K562 (cell line): ENCODE measurements around the gene NADSYN1. TPM values are rescaled to one million over a fixed set of nuclear protein-coding genes. Genes with fewer than 3 reads are reported as not detected.

ENCODE experiments used
- ATAC-seq: fragments of 200-7000 bp; cut with Tn5 transposase; 3 replicates; pipeline ENCODE4 v1.9.1; 2020; ENCODE audit warnings: moderate library complexity
- BruUV-seq: library from RNA; stranded (reverse); fragments of 400-500 nt; replicated peaks from 2 replicates; lab custom pipeline; 2021; lab: Mats Ljungman, UMichigan
- CTCF ChIA-PET: fragments of 300-600 bp; formaldehyde crosslinking; extraction: SDS; loops from one replicate; lab custom pipeline; 2021; ENCODE audit warnings: low intra/inter-chr PET ratio; lab: Yijun Ruan, JAX
- POLR2A ChIA-PET: fragments of 300-600, 350-650 bp; sonication (Branson Sonifier 250); formaldehyde crosslinking; extraction: SDS; loops from one replicate; lab custom pipeline; 2021; ENCODE audit warnings: antibody characterized with exemption, inconsistent platforms; lab: Yijun Ruan, JAX
- DNase-seq, 4 experiments: peaks; one replicate each; pipeline versions ENCODE4 v3.0.0 to v3.0.0-alpha.2; 2011 to 2018; ENCODE audit warnings: low spot score in 3 of 4, mixed read lengths in 3 of 4; ENCODE audit errors: extremely low read depth in 1 of 4
- FAIRE-seq: peaks from 2 replicates; lab custom pipeline; 2011; peaks lifted over from hg19 to GRCh38; lab: Jason Lieb, UNC
- H2AFZ ChIP-seq: 2 replicates; pipeline ENCODE4 v1.6.0; 2011; ENCODE audit warnings: low read depth, low read length, control low read depth, inconsistent platforms
- H3K27ac ChIP-seq: fragments of 200-600 bp; 3 replicates; pipeline ENCODE4 v1.8.0; 2011; ENCODE audit warnings: low read depth, mild to moderate bottlenecking, control low read depth, inconsistent platforms, low read length, moderate library complexity, mixed read lengths; ENCODE audit errors: extremely low read depth
- H3K27me3 ChIP-seq, 2 experiments: fragments of 300-600 bp in 1 of 2; 2 replicates in 1 of 2; 3 replicates in 1 of 2; pipeline versions ENCODE4 v1.6.0 to v1.8.0; 2011; ENCODE audit warnings: inconsistent platforms in 2 of 2, low read length in 2 of 2, mild to moderate bottlenecking in 1 of 2, mixed read lengths in 1 of 2, moderate library complexity in 1 of 2; ENCODE audit not compliant: control insufficient read depth in 2 of 2, insufficient read depth in 2 of 2
- H3K36me3 ChIP-seq: fragments of 300-600 bp; 3 replicates; pipeline ENCODE4 v1.8.0; 2011; ENCODE audit warnings: mild to moderate bottlenecking, low read length, inconsistent platforms; ENCODE audit not compliant: control insufficient read depth, insufficient read depth
- H3K4me1 ChIP-seq, 2 experiments: fragments of 200-600 bp in 1 of 2; replicated peaks in 1 of 2; 2 replicates in 1 of 2; 3 replicates in 1 of 2; pipeline versions ENCODE4 v1.5.1 to v1.8.0; 2011; ENCODE audit warnings: inconsistent platforms in 2 of 2, low read length in 2 of 2, mild to moderate bottlenecking in 1 of 2, mixed read lengths in 1 of 2, moderate library complexity in 1 of 2; ENCODE audit not compliant: control insufficient read depth in 2 of 2, insufficient read depth in 2 of 2
- H3K4me2 ChIP-seq: 2 replicates; pipeline ENCODE4 v1.6.1; 2011; ENCODE audit warnings: low read length, control low read depth, inconsistent platforms, mixed read lengths; ENCODE audit not compliant: insufficient read depth
- H3K4me3 ChIP-seq: fragments of 200-600 bp; sonication (generic), shearing (Covaris generic); 2 replicates; pipeline ENCODE4 v1.5.1; 2016; ENCODE audit warnings: control low read depth, inconsistent platforms
- H3K79me2 ChIP-seq: fragments of 200-600 bp; 3 replicates; pipeline ENCODE4 v1.8.0; 2011; ENCODE audit warnings: low read length, inconsistent platforms; ENCODE audit not compliant: control insufficient read depth, insufficient read depth
- H3K9ac ChIP-seq, 2 experiments: 2 replicates each; pipeline versions ENCODE4 v1.6.0 to v1.6.1; 2011; ENCODE audit warnings: low read depth in 2 of 2, low read length in 2 of 2, control low read depth in 1 of 2, inconsistent platforms in 1 of 2, mild to moderate bottlenecking in 1 of 2, mixed read lengths in 1 of 2; ENCODE audit not compliant: insufficient read depth in 1 of 2
- H3K9me1 ChIP-seq: one replicate; pipeline ENCODE4 v1.6.0; 2011; ENCODE audit warnings: inconsistent platforms, mild to moderate bottlenecking, low read length, moderate library complexity; ENCODE audit not compliant: control insufficient read depth, insufficient read depth
- H3K9me3 ChIP-seq: replicated peaks from 2 replicates; pipeline ENCODE4 v1.5.1; 2011; ENCODE audit warnings: low read depth, low read length, inconsistent platforms; ENCODE audit not compliant: control insufficient read depth, insufficient read depth
- H4K20me1 ChIP-seq: replicated peaks from 2 replicates; pipeline ENCODE4 v1.6.1; 2011; ENCODE audit warnings: low read length, inconsistent platforms, mixed read lengths; ENCODE audit not compliant: control insufficient read depth, insufficient read depth
- FOXA3 ChIP-seq, 2 experiments: fragments of 450-650 bp in 1 of 2; sonication (generic) in 1 of 2; formaldehyde crosslinking; IDR thresholded peaks in 1 of 2; conservative IDR thresholded peaks in 1 of 2; 2 replicates each; pipeline versions ENCODE4 v1.4.0 to v1.8.0; 2020 to 2022; ENCODE audit warnings: mild to moderate bottlenecking in 2 of 2, missing genetic modification reagents in 1 of 2
- FOXK2 ChIP-seq, 2 experiments: fragments of 450-650 bp; IDR thresholded peaks in 1 of 2; conservative IDR thresholded peaks in 1 of 2; 2 replicates each; pipeline ENCODE4 v1.6.1; 2016; ENCODE audit warnings: low read depth in 2 of 2, mild to moderate bottlenecking in 1 of 2
- NR2C1 ChIP-seq, 2 experiments: fragments of 450-650 bp; IDR thresholded peaks; 2 replicates each; pipeline ENCODE4 v1.6.1; 2017; ENCODE audit warnings: mild to moderate bottlenecking in 2 of 2, antibody characterized with exemption in 1 of 2, inconsistent platforms in 1 of 2, missing compliant biosample characterization in 1 of 2, missing genetic modification characterization in 1 of 2
- PCBP1 ChIP-seq: fragments of 200-400 bp; formaldehyde crosslinking; IDR thresholded peaks from 2 replicates; pipeline ENCODE4 v1.6.1; 2018; ENCODE audit warnings: mild to moderate bottlenecking, low read depth, low read length; ENCODE audit not compliant: poor library complexity, severe bottlenecking
- PRMT5 ChIP-seq: sonication (generic); formaldehyde crosslinking; IDR thresholded peaks from 2 replicates; pipeline ENCODE4 v1.5.0; 2020; ENCODE audit warnings: missing genetic modification reagents
- RAD51 ChIP-seq: fragments of 450-650 bp; IDR thresholded peaks from 2 replicates; pipeline ENCODE4 v1.7.1; 2016; ENCODE audit warnings: low read depth, mild to moderate bottlenecking, borderline replicate concordance
- RFX5 ChIP-seq: IDR thresholded peaks from 2 replicates; pipeline ENCODE4 v1.6.1; 2011; ENCODE audit warnings: low read depth, mild to moderate bottlenecking, improper control_type of control experiment, low read length
- SPI1 ChIP-seq: IDR thresholded peaks from 2 replicates; pipeline ENCODE4 v1.6.1; 2011; ENCODE audit warnings: low read depth, low read length, control low read depth, borderline replicate concordance
- ZBTB33 ChIP-seq: sonication (generic); formaldehyde crosslinking; IDR thresholded peaks from 2 replicates; pipeline ENCODE4 v1.8.1; 2023; ENCODE audit warnings: mild to moderate bottlenecking, missing genetic modification reagents
- ZNF121 ChIP-seq: sonication (generic); formaldehyde crosslinking; conservative IDR thresholded peaks from 2 replicates; pipeline ENCODE4 v1.8.0; 2022; ENCODE audit warnings: missing genetic modification reagents
- ZNF184 ChIP-seq: sonication (generic); formaldehyde crosslinking; IDR thresholded peaks from 2 replicates; pipeline ENCODE4 v1.5.0; 2020; ENCODE audit warnings: missing genetic modification reagents
- ZNF778 ChIP-seq: fragments of 450-650 bp; formaldehyde crosslinking; IDR thresholded peaks from 2 replicates; pipeline ENCODE4 v1.4.0; 2020; ENCODE audit warnings: mild to moderate bottlenecking, moderate library complexity
- WGBS: fragments of 100-300 bp; shearing (Covaris generic); methylation state at CpG from one replicate; pipeline ENCODE4 v1.1.6; 2016; ENCODE audit warnings: low coverage, mixed read lengths; ENCODE audit not compliant: insufficient coverage; ENCODE audit errors: missing lambda C conversion rate; 5-methylcytosine and 5-hydroxymethylcytosine counted together
- in situ Hi-C: fragments of 300-500 bp; cut with MboI; formaldehyde crosslinking; loops from 4 replicates; pipeline ENCODE4 v1.15.0; 2018; ENCODE audit warnings: inconsistent platforms, mixed read lengths
- intact Hi-C: fragments of 100-400 bp; cut with micrococcal nuclease; formaldehyde crosslinking; loops from 2 replicates; pipeline ENCODE4 v1.14.2; 2022
- polyA plus RNA-seq, 8 experiments: library from polyadenylated mRNA; depleted of rRNA in 4 of 8; stranded (reverse) in 5 of 8; unstranded in 3 of 8; fragments of >200 nt; fragmentation: Nextera tagmentation in 2 of 8; fragmentation: Illumina TruSeq in 1 of 8; extraction: Ambion mirVana in 2 of 8; extraction: Trizol in 1 of 8; gene quantifications; 2 replicates each; pipeline versions ENCODE4 v1.2.1 to v1.2.3, GENCODE V29; 2011 to 2014; ENCODE audit warnings: inconsistent platforms in 1 of 8, missing spikeins in 1 of 8
- total RNA-seq, 7 experiments: library from RNA; depleted of rRNA in 6 of 7; stranded (reverse); fragments of >200 nt in 6 of 7; fragmentation: Illumina TruSeq in 2 of 7; extraction: Trizol in 2 of 7; gene quantifications; 2 replicates each; pipeline versions ENCODE4 v1.2.1 to v1.2.3, GENCODE V29; 2011 to 2021; ENCODE audit warnings: low replicate concordance in 1 of 7

Gene NADSYN1
- total and polyA plus RNA-seq, 9 of the 15 experiments (the other 6 are each of a cell fraction or from before 2014, with no cell fraction given): 12.7 to 57.3 (median 42.1) TPM

GRCh38 chr11:71507102-71507501 is 54.1 kb downstream of the NADSYN1 start:
- no peak overlapping the region for H2AFZ ChIP-seq
- ATAC-seq (no peak), FAIRE-seq (no peak), DNase-seq (no peak)
- ChIA-PET CTCF (no interaction called here), POLR2A (interaction anchor here (0.7 to 1.2 kb wide), 2 partner anchors 23 to 279 kb away, joined by 3 read pairs; no protein-coding TSS in a partner anchor)
- intact Hi-C loops: no loop called here
- 66% methylated on average over 5 of the region's 5 CpGs for WGBS
- H3K36me3 ChIP-seq: no peaks in the 10 kb centered on the region
- H3K4me1 ChIP-seq: no peaks in the 10 kb centered on the region
- no peak overlapping the region for H3K4me3 ChIP-seq
- TF ChIP-seq SPI1 (no peak), ZNF184 (CRISPR knock-in tag) (no peak), PCBP1 (no peak), FOXA3 (CRISPR knock-in tag; conservative IDR thresholded peaks at IDR 0.05 in 1 of 2, IDR thresholded peaks at IDR 0.05 in 1 of 2) (no peak), ZBTB33 (CRISPR knock-in tag) (no peak), ZNF778 (CRISPR knock-in tag) (no peak), RAD51 (no peak), PRMT5 (CRISPR knock-in tag) (no peak), FOXK2 (conservative IDR thresholded peaks at IDR 0.05 in 1 of 2, IDR thresholded peaks at IDR 0.05 in 1 of 2; ENCODE audit: low read depth in 2 of 2) (no peak), NR2C1 (IDR thresholded peaks at IDR 0.05) (no peak), NR2C1 (tag; IDR thresholded peaks at IDR 0.05) (no peak), RFX5 (no peak), ZNF121 (no peak)
- in situ Hi-C loops: no loop called here
- no peaks in the 10 kb centered on the region for H3K9me1 ChIP-seq
- no peak overlapping the region for H3K27ac ChIP-seq
- no peaks in the 10 kb centered on the region for H4K20me1 ChIP-seq
- BruUV-seq: no TSS peak
- H3K27me3 ChIP-seq: no peaks in the 10 kb centered on the region
- H3K9me3 ChIP-seq: 0 out of 2 replicates have a peak, but pooled peaks cover 1% of the 10 kb centered on the region
- H3K79me2 ChIP-seq: no peaks in the 10 kb centered on the region
- H3K9ac ChIP-seq: no peak overlapping the region
- H3K4me2 ChIP-seq: no peak overlapping the region
